Endothelial cell of umbilical vein (primary cell): Measurements from ENCODE around the gene SPOCD1. TPM values are rescaled to one million over a fixed set of nuclear protein-coding genes. Genes with fewer than 3 reads are reported as not detected.

ENCODE experiments used
- BruUV-seq: library from RNA; stranded (reverse); fragments of 400-500 nt; replicated peaks from 2 replicates; lab custom pipeline; 2021; lab: Mats Ljungman, UMichigan
- CTCF ChIA-PET: fragments of 300-600, 350-600 bp; sonication (Branson Sonifier 250); formaldehyde crosslinking; loops from one replicate; lab custom pipeline; 2021; ENCODE audit warnings: antibody characterized with exemption, inconsistent platforms; lab: Charles Lee
- POLR2A ChIA-PET: fragments of 300-600, 350-600 bp; sonication (Branson Sonifier 250); formaldehyde crosslinking; loops from one replicate; lab custom pipeline; 2021; ENCODE audit warnings: antibody characterized with exemption, inconsistent platforms; lab: Charles Lee
- DNase-seq: peaks from one replicate; pipeline ENCODE4 v3.0.0-alpha.2; 2011; ENCODE audit warnings: low read depth, low spot score
- FAIRE-seq: peaks from 2 replicates; lab custom pipeline; 2011; peaks lifted over from hg19 to GRCh38; lab: Jason Lieb, UNC
- H2AFZ ChIP-seq: 2 replicates; pipeline ENCODE4 v1.6.0; 2012; ENCODE audit warnings: low read depth, low read length, control low read depth, inconsistent platforms
- H3K27ac ChIP-seq: 2 replicates; pipeline ENCODE4 v1.5.1; 2011; ENCODE audit warnings: low read depth, mild to moderate bottlenecking, control low read depth, low read length, moderate library complexity; ENCODE audit not compliant: insufficient read depth
- H3K27me3 ChIP-seq, 2 experiments: 2 replicates each; pipeline versions ENCODE4 v1.6.0 to v1.6.1; 2011; ENCODE audit warnings: low read length in 2 of 2, mixed read lengths in 1 of 2; ENCODE audit not compliant: control insufficient read depth in 2 of 2, insufficient read depth in 2 of 2
- H3K36me3 ChIP-seq, 2 experiments: 2 replicates in 1 of 2; 3 replicates in 1 of 2; pipeline ENCODE4 v1.5.1; 2011; ENCODE audit warnings: low read length in 2 of 2, mild to moderate bottlenecking in 1 of 2, moderate library complexity in 1 of 2; ENCODE audit not compliant: control insufficient read depth in 2 of 2, insufficient read depth in 2 of 2; ENCODE audit errors: extremely low read depth in 1 of 2
- H3K4me1 ChIP-seq: 3 replicates; pipeline ENCODE4 v1.5.1; 2011; ENCODE audit warnings: mild to moderate bottlenecking, low read length; ENCODE audit not compliant: control insufficient read depth, insufficient read depth; ENCODE audit errors: extremely low read depth
- H3K4me2 ChIP-seq: 2 replicates; pipeline ENCODE4 v1.6.1; 2011; ENCODE audit warnings: low read length, control low read depth, mixed read lengths; ENCODE audit not compliant: insufficient read depth
- H3K4me3 ChIP-seq, 3 experiments: fragments of 200-600 bp in 1 of 3; sonication (generic), shearing (Covaris generic) in 1 of 3; replicated peaks in 1 of 3; 2 replicates each; pipeline ENCODE4 v1.5.1; 2011 to 2016; ENCODE audit warnings: control low read depth in 3 of 3, low read length in 3 of 3, mild to moderate bottlenecking in 2 of 3, inconsistent platforms in 1 of 3, low read depth in 1 of 3, moderate library complexity in 1 of 3; ENCODE audit not compliant: insufficient read depth in 1 of 3
- H3K79me2 ChIP-seq: 2 replicates; pipeline ENCODE4 v1.6.0; 2012; ENCODE audit warnings: low read length, inconsistent platforms; ENCODE audit not compliant: control insufficient read depth, insufficient read depth
- H3K9ac ChIP-seq: replicated peaks from 2 replicates; pipeline ENCODE3; 2011; ENCODE audit warnings: low read length, control low read depth; ENCODE audit not compliant: insufficient read depth; ENCODE audit errors: extremely low read depth
- H3K9me1 ChIP-seq: replicated peaks from 3 replicates; pipeline ENCODE4 v1.6.0; 2011; ENCODE audit warnings: mild to moderate bottlenecking, low read length; ENCODE audit not compliant: control insufficient read depth, insufficient read depth; ENCODE audit errors: extremely low read depth
- H3K9me3 ChIP-seq: replicated peaks from 2 replicates; pipeline ENCODE4 v1.5.1; 2012; ENCODE audit warnings: low read length, inconsistent platforms; ENCODE audit not compliant: control insufficient read depth, insufficient read depth
- H4K20me1 ChIP-seq: replicated peaks from 2 replicates; pipeline ENCODE3; 2011; ENCODE audit warnings: mild to moderate bottlenecking, low read length; ENCODE audit not compliant: control insufficient read depth, insufficient read depth; ENCODE audit errors: extremely low read depth
- EZH2 ChIP-seq: IDR thresholded peaks from 2 replicates; pipeline ENCODE4 v1.6.1; 2012; ENCODE audit warnings: borderline replicate concordance, low read depth, mild to moderate bottlenecking, moderate library complexity, low read length, inconsistent platforms; ENCODE audit not compliant: severe bottlenecking
- FOS ChIP-seq: IDR thresholded peaks from 2 replicates; pipeline ENCODE4 v1.6.1; 2011; ENCODE audit warnings: mild to moderate bottlenecking, low read length, moderate library complexity, borderline replicate concordance; ENCODE audit not compliant: insufficient read depth
- GATA2 ChIP-seq: IDR thresholded peaks from 2 replicates; pipeline ENCODE4 v1.7.0; 2011; ENCODE audit warnings: low read depth, mild to moderate bottlenecking, moderate library complexity, mixed read lengths, low read length; ENCODE audit not compliant: insufficient read length, insufficient read depth
- MYC ChIP-seq: IDR thresholded peaks from one replicate; pipeline ENCODE4 v1.6.1; 2011; ENCODE audit warnings: mild to moderate bottlenecking, low read depth, low read length
- POLR2A ChIP-seq: IDR thresholded peaks from 2 replicates; pipeline ENCODE4 v1.6.1; 2012; ENCODE audit warnings: low read depth, mild to moderate bottlenecking, control low read depth, low read length
- POLR2AphosphoS5 ChIP-seq: IDR thresholded peaks from 2 replicates; pipeline ENCODE4 v1.6.1; 2012; ENCODE audit warnings: low read depth, mild to moderate bottlenecking, control low read depth, low read length, moderate library complexity; ENCODE audit not compliant: insufficient read depth
- dilution Hi-C: fragments of 300-500 bp; cut with MboI; formaldehyde crosslinking; loops from one replicate; pipeline ENCODE4 v1.15.0; 2019; ENCODE audit warnings: low sequenced_read_pairs; ENCODE audit not compliant: extremely low pct_ligation_motif_present
- intact Hi-C: fragments of 100-400 bp; cut with micrococcal nuclease; formaldehyde crosslinking; loops from one replicate; pipeline ENCODE4 v1.10.0; 2022
- polyA plus RNA-seq, 4 experiments: library from polyadenylated mRNA; depleted of rRNA in 3 of 4; stranded (reverse) in 3 of 4; unstranded in 1 of 4; fragments of >200 nt; gene quantifications; 2 replicates each; pipeline versions ENCODE4 v1.2.1 to v1.2.3, GENCODE V29; 2011 to 2012; ENCODE audit warnings: missing spikeins in 1 of 4
- total RNA-seq: library from RNA; stranded (reverse); gene quantifications from 2 replicates; pipeline ENCODE4 v1.2.3, GENCODE V29; 2021
- TF ChIP-seq, protein P1 (sequence below): IDR thresholded peaks from 2 replicates; pipeline ENCODE4 v1.6.1; 2011; ENCODE audit not compliant: insufficient read depth, insufficient read length
- TF ChIP-seq, protein P2 (sequence below), 2 donors: IDR thresholded peaks; 1 replicate in 1 of 2; 2 replicates in 1 of 2; pipeline ENCODE4 v1.5.1; 2011; ENCODE audit warnings: low read length in 2 of 2, mild to moderate bottlenecking in 2 of 2, moderate library complexity in 2 of 2, control low read depth in 1 of 2, inconsistent platforms in 1 of 2, low read depth in 1 of 2; ENCODE audit not compliant: insufficient read depth in 1 of 2; ENCODE audit errors: extremely low read depth in 1 of 2

The SPOCD1 gene
- total and polyA plus RNA-seq, 2 donors (not counting 3 experiments of a cell fraction or from before 2014, with no cell fraction given), result 0.27 to 33.0 TPM

GRCh38 chr1:31750858-31751510 is 64.8 kb downstream of the SPOCD1 start:
- H3K9me1 ChIP-seq, result no peaks in the 10 kb centered on the region
- CTCF ChIA-PET, result interaction anchor here (0.9 to 2.9 kb wide), 3 partner anchors 33 to 38 kb away, joined by 3 to 9 read pairs (median 4); no protein-coding TSS in a partner anchor
- no peaks in the 10 kb centered on the region for H4K20me1 ChIP-seq
- no peak overlapping the region for H3K9ac ChIP-seq
- peaks cover 0 to 4% of the 10 kb centered on the region in 2 experiments for H3K27me3 ChIP-seq
- dilution Hi-C loops (no loop called here), intact Hi-C loops (no loop called here)
- no peak overlapping the region for H2AFZ ChIP-seq
- no TSS peak for BruUV-seq
- H3K4me1 ChIP-seq, result no peaks in the 10 kb centered on the region
- POLR2A ChIA-PET, result no interaction called here
- FAIRE-seq (no peak), DNase-seq (no peak)
- H3K36me3 ChIP-seq, result no peaks in the 10 kb centered on the region
- TF ChIP-seq MYC, result no peak
- no peak for TF ChIP-seq POLR2AphosphoS5
- TF ChIP-seq GATA2, result no peak
- TF ChIP-seq, protein P1, sequence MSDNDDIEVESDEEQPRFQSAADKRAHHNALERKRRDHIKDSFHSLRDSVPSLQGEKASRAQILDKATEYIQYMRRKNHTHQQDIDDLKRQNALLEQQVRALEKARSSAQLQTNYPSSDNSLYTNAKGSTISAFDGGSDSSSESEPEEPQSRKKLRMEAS, result no peak
- TF ChIP-seq POLR2A, result no peak
- no peak for TF ChIP-seq EZH2
- TF ChIP-seq FOS, result no peak
- TF ChIP-seq, protein P2, sequence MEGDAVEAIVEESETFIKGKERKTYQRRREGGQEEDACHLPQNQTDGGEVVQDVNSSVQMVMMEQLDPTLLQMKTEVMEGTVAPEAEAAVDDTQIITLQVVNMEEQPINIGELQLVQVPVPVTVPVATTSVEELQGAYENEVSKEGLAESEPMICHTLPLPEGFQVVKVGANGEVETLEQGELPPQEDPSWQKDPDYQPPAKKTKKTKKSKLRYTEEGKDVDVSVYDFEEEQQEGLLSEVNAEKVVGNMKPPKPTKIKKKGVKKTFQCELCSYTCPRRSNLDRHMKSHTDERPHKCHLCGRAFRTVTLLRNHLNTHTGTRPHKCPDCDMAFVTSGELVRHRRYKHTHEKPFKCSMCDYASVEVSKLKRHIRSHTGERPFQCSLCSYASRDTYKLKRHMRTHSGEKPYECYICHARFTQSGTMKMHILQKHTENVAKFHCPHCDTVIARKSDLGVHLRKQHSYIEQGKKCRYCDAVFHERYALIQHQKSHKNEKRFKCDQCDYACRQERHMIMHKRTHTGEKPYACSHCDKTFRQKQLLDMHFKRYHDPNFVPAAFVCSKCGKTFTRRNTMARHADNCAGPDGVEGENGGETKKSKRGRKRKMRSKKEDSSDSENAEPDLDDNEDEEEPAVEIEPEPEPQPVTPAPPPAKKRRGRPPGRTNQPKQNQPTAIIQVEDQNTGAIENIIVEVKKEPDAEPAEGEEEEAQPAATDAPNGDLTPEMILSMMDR (IDR thresholded peaks at IDR 0.05; ENCODE audit: extremely low read depth in 1 of 2, insufficient read depth in 1 of 2, low read depth in 1 of 2, low read length in 2 of 2), result no peak
- H3K27ac ChIP-seq, result no peak overlapping the region
- H3K9me3 ChIP-seq, result no peaks in the 10 kb centered on the region
- no peak overlapping the region for H3K4me3 ChIP-seq
- H3K4me2 ChIP-seq, result no peak overlapping the region
- H3K79me2 ChIP-seq, result no peaks in the 10 kb centered on the region
